WI38 (cell line): Measurements from ENCODE around the gene RBPJL.

Experiments
- H3K4me3 ChIP-seq: 2 replicates; pipeline ENCODE4 v1.5.1; 2011; ENCODE audit warnings: low read depth, mild to moderate bottlenecking, control low read depth, low read length
- CTCF ChIP-seq: IDR thresholded peaks from 2 replicates; pipeline ENCODE4 v1.5.1; 2012; ENCODE audit warnings: low read depth, mild to moderate bottlenecking, control low read depth, low read length

Gene RBPJL

GRCh38 chr20:45306431-45306982 is at the start of gene RBPJL:
Gene RBPJL (plus strand): TSS chr20:45306840. CDS start chr20:45306923, 83 bp downstream.
- peak; percentile 90 for TF ChIP-seq CTCF
- no peak within 1 kb of the TSS for H3K4me3 ChIP-seq

GRCh38 chr20:45257161-45257560 is 49.5 kb upstream of the RBPJL start:
- no peak overlapping the region for H3K4me3 ChIP-seq
- no peak for TF ChIP-seq CTCF

- H3K4me3 ChIP-seq = no peak overlapping the region
- TF ChIP-seq CTCF = no peak
Measured at GRCh38 chr20:45257711-45258110, 48.9 kb upstream of the RBPJL start.

- H3K4me3 ChIP-seq = no peak overlapping the region
- TF ChIP-seq CTCF = no peak
Measured at GRCh38 chr20:45258259-45258658, 48.4 kb upstream of the RBPJL start.

GRCh38 chr20:45258664-45259063 is 48.0 kb upstream of the RBPJL start:
- H3K4me3 ChIP-seq = no peak overlapping the region
- no peak for TF ChIP-seq CTCF

- no peak for TF ChIP-seq CTCF
- H3K4me3 ChIP-seq = no peak overlapping the region
Measured at GRCh38 chr20:45263556-45264266, 42.9 kb upstream of the RBPJL start.

- no peak for TF ChIP-seq CTCF
- H3K4me3 ChIP-seq = no peak overlapping the region
Measured at GRCh38 chr20:45266977-45267376, 39.7 kb upstream of the RBPJL start.
